ENCODE data around the gene EVC2. TPM values are rescaled to one million over a fixed set of nuclear protein-coding genes. Genes with fewer than 3 reads are reported as not detected.

The EVC2 gene
- 3.4 TPM for polyA plus RNA-seq (2013, experiment 1 of 2)
- 3.4 TPM for polyA plus RNA-seq (2013, experiment 2 of 2)

DNA sequence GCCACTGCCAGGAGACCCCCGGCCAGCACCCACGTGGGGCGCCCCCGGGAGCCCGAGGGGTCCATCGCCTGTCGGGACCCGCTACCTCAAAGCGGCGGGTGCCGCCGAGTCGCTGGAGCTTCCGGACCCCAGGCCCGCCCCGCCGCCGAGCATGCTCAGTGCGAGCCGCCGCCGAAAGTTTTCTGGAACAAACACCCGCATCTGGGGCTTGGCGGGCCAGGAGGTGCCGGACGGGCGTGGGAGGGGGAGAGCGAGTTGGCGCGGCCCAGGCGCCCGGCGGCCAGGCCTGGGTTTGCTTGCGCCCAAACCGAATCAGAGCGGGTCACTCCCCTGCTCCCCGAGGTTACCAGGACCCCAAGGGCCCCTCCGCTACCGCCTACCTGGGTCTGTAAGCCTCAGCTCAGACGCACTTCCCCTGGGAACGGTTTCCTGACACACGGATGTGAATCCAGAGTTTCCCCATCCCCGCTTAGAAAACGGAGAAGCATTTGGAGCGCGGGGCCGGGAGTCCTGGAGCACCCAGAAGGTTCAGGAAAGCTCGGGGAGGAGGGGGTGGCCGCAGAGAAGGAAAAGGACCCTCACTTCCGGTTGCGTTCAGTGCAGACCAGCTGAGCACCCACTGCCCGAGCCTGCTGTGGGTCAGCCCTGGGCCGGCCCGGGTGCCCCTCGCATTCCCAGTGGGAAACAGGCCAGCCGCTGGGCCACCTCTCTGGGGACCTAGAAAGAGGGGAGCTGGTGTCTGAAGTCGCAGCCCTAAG, at the start of gene EVC2:
Gene EVC2 (minus strand): TSS at position 111 of the 758 bp plus-strand sequence. CDS start 46 bp downstream, at position 65.
- H2BK12ac ChIP-seq (ENCODE audit: low read length): no peak within 1 kb of the TSS
- H3K27ac ChIP-seq (replicated peaks; ENCODE audit: low read length): no peak within 1 kb of the TSS
- H3K27me3 ChIP-seq (ENCODE audit: control insufficient read depth in 3 of 3, insufficient read depth in 3 of 3, low read depth in 1 of 3, low read length in 3 of 3): peaks cover 0 to 38% (median 2%) of the 10 kb centered on the region in 3 experiments
- H2BK5ac ChIP-seq (ENCODE audit: low read length): no peak within 1 kb of the TSS
- no peaks in the 10 kb centered on the region for H3K79me1 ChIP-seq (ENCODE audit: low read depth, low read length)
- peak within 1 kb of the TSS; percentile 88 for H3K9ac ChIP-seq (ENCODE audit: low read depth, low read length, poor library complexity)
- H3K4me2 ChIP-seq (ENCODE audit: insufficient read depth, low read length, poor library complexity, severe bottlenecking): peak within 1 kb of the TSS; percentile 78
- H3K36me3 ChIP-seq (replicated peaks in 1 of 2; ENCODE audit: control insufficient read depth in 2 of 2, insufficient read depth in 2 of 2, low read length in 2 of 2): peaks cover 0 to 3% of the 10 kb centered on the region in 2 donors
- peak within 1 kb of the TSS; percentile 90 for H3K18ac ChIP-seq (ENCODE audit: low read length)
- peaks cover 0 to 3% of the 10 kb centered on the region in 2 donors for H3K9me3 ChIP-seq (replicated peaks in 1 of 2; ENCODE audit: control insufficient read depth in 2 of 2, insufficient read depth in 1 of 2, low read depth in 1 of 2, low read length in 2 of 2)
- no CpG with 5 or more reads among the region's 57 CpGs for WGBS, 2 donors (ENCODE audit: extremely low coverage in 2 of 2, insufficient read length in 2 of 2, insufficient replicate concordance in 1 of 2)
- peak within 1 kb of the TSS; percentile 79 for H2AFZ ChIP-seq (ENCODE audit: low read length)
- peak within 1 kb of the TSS; percentile 65 for H2BK15ac ChIP-seq (ENCODE audit: low read length)
- no peak within 1 kb of the TSS for H4K91ac ChIP-seq (ENCODE audit: low read depth, low read length, poor library complexity)
- peaks cover 0 to 17% of the 10 kb centered on the region in 2 donors for H3K4me1 ChIP-seq (ENCODE audit: control insufficient read depth in 2 of 2, insufficient read depth in 1 of 2, low read depth in 1 of 2, low read length in 2 of 2)
- peak within 1 kb of the TSS; percentile 32 for H2BK120ac ChIP-seq (ENCODE audit: low read depth, low read length)
- H2AK5ac ChIP-seq (ENCODE audit: low read depth, low read length): peak within 1 kb of the TSS; percentile 10
- DNase-seq (ENCODE audit: low spot score): peak; percentile 44
- no peak within 1 kb of the TSS for H4K8ac ChIP-seq (ENCODE audit: low read depth, low read length)
- peak within 1 kb of the TSS in 1 of 2 donors; percentile 80 for H3K4me3 ChIP-seq (ENCODE audit: low read length in 2 of 2)
- H3K4ac ChIP-seq (ENCODE audit: low read length): peak within 1 kb of the TSS; percentile 58
- peak within 1 kb of the TSS; percentile 31 for H3K23ac ChIP-seq (ENCODE audit: low read depth, low read length, poor library complexity)
- peak within 1 kb of the TSS; percentile 10 for H3K14ac ChIP-seq (ENCODE audit: low read length)

DNA sequence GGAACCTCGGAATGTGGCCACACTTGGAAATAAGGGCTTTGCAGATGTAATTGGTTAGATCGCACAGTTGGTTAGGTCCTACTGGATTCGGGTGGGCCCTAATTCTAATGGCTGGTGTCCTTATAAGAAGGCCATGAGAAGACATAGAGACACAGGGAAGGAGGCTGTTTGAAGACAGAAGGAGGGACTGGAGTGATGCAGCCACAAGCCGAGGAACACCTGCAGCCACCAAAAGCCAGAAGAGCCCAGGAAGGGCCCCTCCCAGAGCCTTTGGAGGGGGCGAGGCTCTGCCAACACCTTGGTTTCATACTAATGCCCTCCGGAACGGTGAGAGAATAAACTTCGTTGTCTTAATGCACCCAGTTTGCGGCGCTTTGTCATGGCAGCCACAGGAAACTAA, 49.6 kb upstream of the EVC2 start:
- peaks cover 0 to 5% of the 10 kb centered on the region in 2 donors for H3K9me3 ChIP-seq (replicated peaks in 1 of 2; ENCODE audit: control insufficient read depth in 2 of 2, insufficient read depth in 1 of 2, low read depth in 1 of 2, low read length in 2 of 2)
- no peak overlapping the region for H2AFZ ChIP-seq (ENCODE audit: low read length)
- H3K27ac ChIP-seq (replicated peaks; ENCODE audit: low read length): no peak overlapping the region
- H3K4ac ChIP-seq (ENCODE audit: low read length): no peak overlapping the region
- DNase-seq (ENCODE audit: low spot score): no peak
- no peak overlapping the region for H4K91ac ChIP-seq (ENCODE audit: low read depth, low read length, poor library complexity)
- H3K4me3 ChIP-seq (ENCODE audit: low read length in 2 of 2): no peak overlapping the region
- no peak overlapping the region for H2BK12ac ChIP-seq (ENCODE audit: low read length)
- H2BK15ac ChIP-seq (ENCODE audit: low read length): no peak overlapping the region
- no peak overlapping the region for H3K23ac ChIP-seq (ENCODE audit: low read depth, low read length, poor library complexity)
- H3K4me1 ChIP-seq (ENCODE audit: control insufficient read depth in 2 of 2, insufficient read depth in 1 of 2, low read depth in 1 of 2, low read length in 2 of 2): no peaks in the 10 kb centered on the region
- H3K14ac ChIP-seq (ENCODE audit: low read length): no peak overlapping the region
- no peaks in the 10 kb centered on the region for H3K27me3 ChIP-seq (ENCODE audit: control insufficient read depth in 3 of 3, insufficient read depth in 3 of 3, low read depth in 1 of 3, low read length in 3 of 3)
- no peak overlapping the region for H2BK120ac ChIP-seq (ENCODE audit: low read depth, low read length)
- H3K36me3 ChIP-seq (replicated peaks in 1 of 2; ENCODE audit: control insufficient read depth in 2 of 2, insufficient read depth in 2 of 2, low read length in 2 of 2): peaks cover 22 to 53% of the 10 kb centered on the region in 2 donors
- H4K8ac ChIP-seq (ENCODE audit: low read depth, low read length): no peak overlapping the region
- no peak overlapping the region for H2AK5ac ChIP-seq (ENCODE audit: low read depth, low read length)
- no CpG with 5 or more reads among the region's 10 CpGs for WGBS, 2 donors (ENCODE audit: extremely low coverage in 2 of 2, insufficient read length in 2 of 2, insufficient replicate concordance in 1 of 2)
- H3K79me1 ChIP-seq (ENCODE audit: low read depth, low read length): no peaks in the 10 kb centered on the region
- H2BK5ac ChIP-seq (ENCODE audit: low read length): no peak overlapping the region
- H3K18ac ChIP-seq (ENCODE audit: low read length): no peak overlapping the region
- no peak overlapping the region for H3K9ac ChIP-seq (ENCODE audit: low read depth, low read length, poor library complexity)
- no peak overlapping the region for H3K4me2 ChIP-seq (ENCODE audit: insufficient read depth, low read length, poor library complexity, severe bottlenecking)

- Histone ChIP-seq H3K27ac (replicated peaks; ENCODE audit: low read length) (no peak overlapping the region), H3K36me3 (replicated peaks in 1 of 2; ENCODE audit: control insufficient read depth in 2 of 2, insufficient read depth in 2 of 2, low read length in 2 of 2) (peaks cover 22 to 56% of the 10 kb centered on the region in 2 donors), H3K4me3 (ENCODE audit: low read length in 2 of 2) (no peak overlapping the region), H3K18ac (ENCODE audit: low read length) (no peak overlapping the region), H2AFZ (ENCODE audit: low read length) (no peak overlapping the region), H4K91ac (ENCODE audit: low read depth, low read length, poor library complexity) (no peak overlapping the region), H2BK5ac (ENCODE audit: low read length) (no peak overlapping the region), H3K4me1 (ENCODE audit: control insufficient read depth in 2 of 2, insufficient read depth in 1 of 2, low read depth in 1 of 2, low read length in 2 of 2) (peaks cover 0 to 2% of the 10 kb centered on the region in 2 donors), H2BK15ac (ENCODE audit: low read length) (no peak overlapping the region), H4K8ac (ENCODE audit: low read depth, low read length) (no peak overlapping the region), H3K9ac (ENCODE audit: low read depth, low read length, poor library complexity) (no peak overlapping the region), H3K9me3 (replicated peaks in 1 of 2; ENCODE audit: control insufficient read depth in 2 of 2, insufficient read depth in 1 of 2, low read depth in 1 of 2, low read length in 2 of 2) (peaks cover 0 to 5% of the 10 kb centered on the region in 2 donors), H3K4me2 (ENCODE audit: insufficient read depth, low read length, poor library complexity, severe bottlenecking) (no peak overlapping the region), H3K79me1 (ENCODE audit: low read depth, low read length) (no peaks in the 10 kb centered on the region), H3K14ac (ENCODE audit: low read length) (no peak overlapping the region), H2BK12ac (ENCODE audit: low read length) (no peak overlapping the region), H3K27me3 (ENCODE audit: control insufficient read depth in 3 of 3, insufficient read depth in 3 of 3, low read depth in 1 of 3, low read length in 3 of 3) (no peaks in the 10 kb centered on the region), H2BK120ac (ENCODE audit: low read depth, low read length) (no peak overlapping the region), H3K23ac (ENCODE audit: low read depth, low read length, poor library complexity) (no peak overlapping the region), H2AK5ac (ENCODE audit: low read depth, low read length) (no peak overlapping the region), H3K4ac (ENCODE audit: low read length) (no peak overlapping the region)
- no peak for DNase-seq (ENCODE audit: low spot score)
- no CpG with 5 or more reads among the region's 4 CpGs for WGBS, 2 donors (ENCODE audit: extremely low coverage in 2 of 2, insufficient read length in 2 of 2, insufficient replicate concordance in 1 of 2)
These were observed 49.2 kb upstream of the EVC2 start for GRCh38 chr4:5757536-5757935.

- H3K27ac ChIP-seq (replicated peaks; ENCODE audit: low read length): no peak overlapping the region
- H3K4me3 ChIP-seq (ENCODE audit: low read length in 2 of 2): no peak overlapping the region
- H3K14ac ChIP-seq (ENCODE audit: low read length): no peak overlapping the region
- peaks cover 0 to 5% of the 10 kb centered on the region in 2 donors for H3K9me3 ChIP-seq (replicated peaks in 1 of 2; ENCODE audit: control insufficient read depth in 2 of 2, insufficient read depth in 1 of 2, low read depth in 1 of 2, low read length in 2 of 2)
- peaks cover 22 to 60% of the 10 kb centered on the region in 2 donors for H3K36me3 ChIP-seq (replicated peaks in 1 of 2; ENCODE audit: control insufficient read depth in 2 of 2, insufficient read depth in 2 of 2, low read length in 2 of 2)
- H4K8ac ChIP-seq (ENCODE audit: low read depth, low read length): no peak overlapping the region
- no peak overlapping the region for H2BK12ac ChIP-seq (ENCODE audit: low read length)
- H4K91ac ChIP-seq (ENCODE audit: low read depth, low read length, poor library complexity): no peak overlapping the region
- H3K4me1 ChIP-seq (ENCODE audit: control insufficient read depth in 2 of 2, insufficient read depth in 1 of 2, low read depth in 1 of 2, low read length in 2 of 2): peaks cover 0 to 6% of the 10 kb centered on the region in 2 donors
- no peak overlapping the region for H2BK5ac ChIP-seq (ENCODE audit: low read length)
- H2AFZ ChIP-seq (ENCODE audit: low read length): no peak overlapping the region
- H2AK5ac ChIP-seq (ENCODE audit: low read depth, low read length): no peak overlapping the region
- no peak overlapping the region for H3K4ac ChIP-seq (ENCODE audit: low read length)
- DNase-seq (ENCODE audit: low spot score): no peak
- H3K23ac ChIP-seq (ENCODE audit: low read depth, low read length, poor library complexity): no peak overlapping the region
- H3K4me2 ChIP-seq (ENCODE audit: insufficient read depth, low read length, poor library complexity, severe bottlenecking): no peak overlapping the region
- H3K18ac ChIP-seq (ENCODE audit: low read length): no peak overlapping the region
- no peaks in the 10 kb centered on the region for H3K79me1 ChIP-seq (ENCODE audit: low read depth, low read length)
- H3K9ac ChIP-seq (ENCODE audit: low read depth, low read length, poor library complexity): no peak overlapping the region
- H3K27me3 ChIP-seq (ENCODE audit: control insufficient read depth in 3 of 3, insufficient read depth in 3 of 3, low read depth in 1 of 3, low read length in 3 of 3): no peaks in the 10 kb centered on the region
- H2BK120ac ChIP-seq (ENCODE audit: low read depth, low read length): no peak overlapping the region
- no CpG with 5 or more reads among the region's 7 CpGs for WGBS, 2 donors (ENCODE audit: extremely low coverage in 2 of 2, insufficient read length in 2 of 2, insufficient replicate concordance in 1 of 2)
- no peak overlapping the region for H2BK15ac ChIP-seq (ENCODE audit: low read length)
These were observed 48.7 kb upstream of the EVC2 start for GRCh38 chr4:5757091-5757490.

Measured in neuronal stem cell (in vitro differentiated cells).